Measurements from ENCODE around the gene ASMTL.

DNA sequence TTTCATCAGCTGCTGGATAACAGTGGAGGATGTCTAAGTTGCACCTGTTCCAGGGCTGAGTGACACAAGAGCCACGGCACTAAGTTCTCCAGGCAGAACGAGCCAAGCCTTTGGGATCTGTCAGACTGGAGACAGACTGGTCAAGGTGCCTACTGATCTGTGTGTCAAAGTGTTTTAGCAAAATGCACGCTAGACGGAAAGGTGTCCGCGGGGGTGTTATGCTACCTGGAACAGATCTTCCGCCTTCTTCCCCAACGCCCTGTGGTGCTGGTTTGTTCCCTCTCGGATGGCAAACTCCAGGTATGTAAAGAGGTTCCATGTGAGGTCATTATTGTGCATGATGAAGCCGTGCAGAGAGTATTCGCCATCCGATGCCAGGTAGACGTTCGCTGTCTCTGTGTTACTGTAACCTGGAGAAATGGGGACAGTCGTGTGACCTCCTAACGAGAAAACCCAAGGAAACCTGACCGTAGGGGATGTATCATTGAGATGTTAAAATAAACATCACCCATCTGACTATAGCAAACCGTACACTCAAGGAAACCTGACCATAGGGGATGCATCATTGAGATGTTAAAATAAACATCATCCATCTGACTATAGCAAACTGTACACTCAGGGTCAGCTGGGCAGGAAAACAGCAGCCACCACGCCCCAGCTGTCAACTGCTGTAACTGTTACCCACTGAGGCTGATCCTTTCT, 31.1 kb downstream of the ASMTL start:
- TF ChIP-seq ARNT (IDR thresholded peaks at IDR 0.05) = no peak
- TF ChIP-seq ELF4 (IDR thresholded peaks at IDR 0.05) = no peak
- TF ChIP-seq SP1 (IDR thresholded peaks at IDR 0.05) = no peak
- TF ChIP-seq NFRKB (IDR thresholded peaks at IDR 0.05) = no peak
- no peak for TF ChIP-seq CTBP1 (IDR thresholded peaks at IDR 0.05; ENCODE audit: borderline replicate concordance)
- no peak for TF ChIP-seq TARDBP (IDR thresholded peaks at IDR 0.05)
- TF ChIP-seq FOXA1 (IDR thresholded peaks at IDR 0.05) = no peak
- TF ChIP-seq L3MBTL2 (conservative IDR thresholded peaks at IDR 0.05) = no peak
- no peak for TF ChIP-seq FOXM1 (IDR thresholded peaks at IDR 0.05; ENCODE audit: borderline replicate concordance)
